HG03469 (cell line): Measurements from ENCODE around the gene WHRN.

Source experiments
- ATAC-seq: cut with Tn5 transposase; IDR thresholded peaks from one replicate; pipeline ENCODE4 v1.9.1; 2021; ENCODE audit warnings: mild to moderate bottlenecking, moderate library complexity, moderate number of reproducible peaks; ENCODE audit not compliant: unreplicated experiment

Gene WHRN

GRCh38 chr9:114425126-114425525, 80.1 kb downstream of the WHRN start:
- ATAC-seq, result no peak

- no peak for ATAC-seq
Observed at GRCh38 chr9:114424126-114424525, 81.1 kb downstream of the WHRN start.

- ATAC-seq, result no peak
Observed at GRCh38 chr9:114423181-114423580, 82.1 kb downstream of the WHRN start.

GRCh38 chr9:114421147-114421546, 84.1 kb downstream of the WHRN start:
- ATAC-seq, result no peak

GRCh38 chr9:114419796-114420195, 85.5 kb downstream of the WHRN start:
- no peak for ATAC-seq

GRCh38 chr9:114418053-114418452, 87.2 kb downstream of the WHRN start:
- ATAC-seq, result no peak

GRCh38 chr9:114417511-114417910, 87.8 kb downstream of the WHRN start:
- ATAC-seq, result no peak

- no peak for ATAC-seq
Observed at GRCh38 chr9:114416906-114417305, 88.4 kb downstream of the WHRN start.

- ATAC-seq, result no peak
Observed at GRCh38 chr9:114416290-114416689, 89.0 kb downstream of the WHRN start.

- no peak for ATAC-seq
Observed at GRCh38 chr9:114414346-114414745, 90.9 kb downstream of the WHRN start.

GRCh38 chr9:114413861-114414301, 91.4 kb downstream of the WHRN start:
- no peak for ATAC-seq

- no peak for ATAC-seq
Observed at GRCh38 chr9:114412048-114412683, 93.1 kb downstream of the WHRN start.

- no peak for ATAC-seq
Observed at GRCh38 chr9:114411452-114411851, 93.8 kb downstream of the WHRN start.

- no peak for ATAC-seq
Observed at GRCh38 chr9:114410910-114411309, 94.4 kb downstream of the WHRN start.

GRCh38 chr9:114409842-114410241, 95.4 kb downstream of the WHRN start:
- no peak for ATAC-seq

GRCh38 chr9:114409103-114409780, 96.0 kb downstream of the WHRN start:
- ATAC-seq, result no peak

GRCh38 chr9:114408645-114409044, 96.6 kb downstream of the WHRN start:
- ATAC-seq, result no peak

GRCh38 chr9:114407889-114408288, 97.4 kb downstream of the WHRN start:
- no peak for ATAC-seq

- no peak for ATAC-seq
Observed at GRCh38 chr9:114406441-114406840, 98.8 kb downstream of the WHRN start.

- peak; percentile 79 for ATAC-seq
Observed at GRCh38 chr9:114405294-114406034, 99.8 kb downstream of the WHRN start.

GRCh38 chr9:114404531-114404930, 100.7 kb downstream of the WHRN start:
- ATAC-seq, result no peak
